GM12875 (cell line): ENCODE data around the gene KLF11.

Source experiments
- H3K4me3 ChIP-seq: one replicate; pipeline ENCODE4 v1.5.1; 2011; ENCODE audit warnings: low read depth, low read length, control low read depth
- TF ChIP-seq, protein P1 (sequence below): IDR thresholded peaks from 2 replicates; pipeline ENCODE4 v1.5.1; 2011; ENCODE audit warnings: low read depth, mild to moderate bottlenecking, control low read depth, inconsistent platforms, low read length, moderate library complexity, borderline replicate concordance; ENCODE audit not compliant: insufficient read depth

KLF11 gene

DNA sequence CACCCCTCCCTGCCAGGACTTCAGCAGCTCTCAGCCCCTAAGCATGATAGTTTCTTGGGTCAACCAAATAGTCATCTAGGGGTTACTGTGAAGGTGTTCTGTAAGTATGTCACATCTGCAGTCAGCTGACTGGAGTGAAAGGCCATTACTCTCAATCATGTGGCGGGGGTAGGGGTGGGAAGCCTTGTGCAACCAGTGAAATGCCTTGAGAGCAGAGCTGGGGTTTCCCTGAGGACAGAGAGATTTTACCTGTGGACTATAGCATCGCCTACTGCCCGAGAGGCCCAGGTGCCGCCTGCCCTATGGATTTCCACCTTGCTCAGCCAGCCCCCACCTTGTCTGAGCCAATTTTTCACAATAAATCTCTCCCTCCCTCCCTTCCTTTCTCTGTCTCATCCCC lies 20.9 kb upstream of the KLF11 start:
- no peak overlapping the region for H3K4me3 ChIP-seq
- TF ChIP-seq, protein P1, sequence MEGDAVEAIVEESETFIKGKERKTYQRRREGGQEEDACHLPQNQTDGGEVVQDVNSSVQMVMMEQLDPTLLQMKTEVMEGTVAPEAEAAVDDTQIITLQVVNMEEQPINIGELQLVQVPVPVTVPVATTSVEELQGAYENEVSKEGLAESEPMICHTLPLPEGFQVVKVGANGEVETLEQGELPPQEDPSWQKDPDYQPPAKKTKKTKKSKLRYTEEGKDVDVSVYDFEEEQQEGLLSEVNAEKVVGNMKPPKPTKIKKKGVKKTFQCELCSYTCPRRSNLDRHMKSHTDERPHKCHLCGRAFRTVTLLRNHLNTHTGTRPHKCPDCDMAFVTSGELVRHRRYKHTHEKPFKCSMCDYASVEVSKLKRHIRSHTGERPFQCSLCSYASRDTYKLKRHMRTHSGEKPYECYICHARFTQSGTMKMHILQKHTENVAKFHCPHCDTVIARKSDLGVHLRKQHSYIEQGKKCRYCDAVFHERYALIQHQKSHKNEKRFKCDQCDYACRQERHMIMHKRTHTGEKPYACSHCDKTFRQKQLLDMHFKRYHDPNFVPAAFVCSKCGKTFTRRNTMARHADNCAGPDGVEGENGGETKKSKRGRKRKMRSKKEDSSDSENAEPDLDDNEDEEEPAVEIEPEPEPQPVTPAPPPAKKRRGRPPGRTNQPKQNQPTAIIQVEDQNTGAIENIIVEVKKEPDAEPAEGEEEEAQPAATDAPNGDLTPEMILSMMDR, result no peak

DNA sequence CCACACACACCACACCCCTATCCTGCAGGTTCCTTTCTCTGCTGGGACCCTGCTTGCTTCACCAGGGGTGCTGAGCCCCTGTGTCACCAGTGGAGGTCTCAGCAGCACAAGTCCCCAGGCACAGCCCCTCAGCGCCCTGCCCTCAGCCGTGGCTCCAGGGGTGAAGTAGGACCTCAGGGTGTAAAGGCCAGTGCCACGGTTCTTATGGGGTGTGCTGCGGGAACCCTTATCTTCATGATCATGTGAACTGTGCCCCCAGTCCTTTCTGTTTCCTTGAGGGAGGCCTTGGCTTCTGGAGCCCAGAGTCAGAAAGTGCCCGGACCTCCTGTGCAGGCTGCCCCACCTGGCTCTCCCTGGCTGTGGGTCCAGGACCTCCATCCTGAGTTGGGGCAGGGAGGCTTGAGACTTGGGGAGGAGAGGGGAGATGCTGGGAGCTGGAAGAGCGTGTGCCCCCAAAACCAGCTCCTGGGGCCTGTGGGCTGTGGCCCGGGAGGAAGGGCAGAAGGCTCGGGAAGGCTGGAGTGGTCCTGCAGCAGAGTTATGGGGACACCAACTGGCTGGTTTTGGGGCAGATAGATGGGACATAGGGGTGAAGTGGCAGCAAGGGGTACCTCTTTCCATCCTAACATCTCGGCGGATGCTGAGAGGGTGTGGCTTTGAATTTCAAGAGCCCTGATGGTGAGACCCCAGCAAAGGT lies 20.2 kb upstream of the KLF11 start:
- TF ChIP-seq, protein P1, result no peak
- H3K4me3 ChIP-seq, result no peak overlapping the region

DNA sequence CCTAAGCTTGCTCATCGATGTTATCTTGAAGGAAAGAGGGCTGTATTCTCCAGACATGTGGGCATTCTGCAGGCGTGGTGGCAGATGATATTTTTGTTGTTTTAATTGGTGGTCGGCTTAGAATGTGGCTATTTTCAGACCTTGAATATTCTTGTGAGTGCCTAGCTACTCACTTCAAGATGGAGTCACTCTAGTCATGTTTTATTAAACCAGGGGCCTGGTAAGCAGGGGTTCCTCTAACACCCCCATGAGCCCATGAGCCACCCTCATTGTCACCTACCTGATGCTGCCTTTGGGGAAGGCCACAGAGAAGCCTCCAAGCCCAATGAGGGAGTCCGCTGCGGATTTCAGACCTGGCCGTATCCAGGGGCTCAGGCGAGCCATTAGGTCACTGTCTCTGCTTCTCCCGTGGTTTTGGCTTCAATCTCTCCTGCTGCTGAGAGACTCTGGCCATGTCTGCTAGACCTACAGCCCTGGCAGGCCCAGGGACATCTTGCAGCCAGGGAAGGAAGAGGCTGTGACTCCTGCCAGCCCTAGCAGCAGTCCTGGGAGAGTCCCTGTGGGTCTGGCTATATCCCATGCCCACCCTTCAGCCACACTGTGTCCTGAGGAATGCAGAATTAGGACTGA lies 16.3 kb upstream of the KLF11 start:
- H3K4me3 ChIP-seq, result no peak overlapping the region
- TF ChIP-seq, protein P1, result no peak

DNA sequence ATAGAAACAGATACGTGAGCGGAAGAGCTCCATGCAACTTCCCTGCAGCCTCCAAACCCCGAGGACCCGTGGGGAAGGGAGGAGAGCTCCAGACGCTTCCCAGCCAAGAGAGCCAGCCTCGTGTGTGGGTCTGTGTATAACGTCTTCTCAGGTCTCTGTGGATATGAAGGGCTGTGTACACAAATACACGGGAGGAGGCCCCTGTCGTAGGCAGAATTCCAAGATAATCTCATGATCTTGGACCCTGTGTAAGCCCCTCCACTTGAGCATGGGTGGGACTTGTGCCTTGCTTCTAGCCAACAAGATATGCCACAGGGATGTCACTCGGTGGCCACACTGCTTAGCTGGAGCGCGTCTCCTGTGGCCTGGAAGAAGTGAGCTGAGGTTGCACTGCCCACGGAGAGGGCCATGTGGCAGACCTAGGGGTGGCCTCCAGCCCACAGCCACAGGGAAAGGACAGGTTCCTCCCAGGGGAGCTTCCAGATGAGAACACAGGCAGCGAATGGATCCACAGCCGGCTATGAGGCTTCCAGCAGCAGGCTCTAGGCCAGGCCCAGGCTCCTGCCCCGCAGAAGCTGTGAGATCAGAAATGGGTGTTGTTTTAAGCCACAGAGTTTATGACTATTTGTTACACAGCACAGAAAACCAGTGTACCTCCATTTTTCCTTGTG lies 15.6 kb upstream of the KLF11 start:
- H3K4me3 ChIP-seq, result no peak overlapping the region
- TF ChIP-seq, protein P1, result no peak

DNA sequence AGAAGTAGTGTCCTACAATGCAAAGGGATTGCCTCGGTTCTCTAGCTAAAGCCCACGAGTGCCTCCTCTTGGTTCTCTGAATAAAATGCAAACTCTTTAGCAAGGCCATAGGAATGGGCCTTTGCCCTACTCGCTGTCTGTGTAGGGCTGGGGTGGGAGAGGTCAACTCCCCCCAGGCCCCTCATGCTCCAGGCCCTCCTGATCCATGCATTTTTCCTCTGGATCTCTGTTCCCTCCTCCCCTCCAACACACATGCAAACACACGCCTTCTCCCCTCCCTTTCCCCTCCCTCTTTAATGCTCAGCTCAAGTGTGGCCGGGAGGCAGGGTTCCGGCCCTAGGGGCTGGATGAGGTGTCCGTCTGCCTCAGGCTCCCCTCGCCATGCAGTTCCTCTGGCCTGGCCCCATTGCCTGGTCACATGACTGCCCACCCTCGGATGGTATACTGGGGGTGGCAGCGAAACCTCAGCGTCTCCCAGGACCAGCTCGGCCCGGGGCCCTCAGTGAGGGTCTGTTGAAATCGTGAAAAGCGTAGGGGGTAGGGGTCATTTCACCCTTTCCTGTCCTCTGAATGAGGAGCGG lies 14.9 kb upstream of the KLF11 start:
- TF ChIP-seq, protein P1, result peak; percentile 22; the same call in 1 of the 2 replicates
- H3K4me3 ChIP-seq, result no peak overlapping the region

DNA sequence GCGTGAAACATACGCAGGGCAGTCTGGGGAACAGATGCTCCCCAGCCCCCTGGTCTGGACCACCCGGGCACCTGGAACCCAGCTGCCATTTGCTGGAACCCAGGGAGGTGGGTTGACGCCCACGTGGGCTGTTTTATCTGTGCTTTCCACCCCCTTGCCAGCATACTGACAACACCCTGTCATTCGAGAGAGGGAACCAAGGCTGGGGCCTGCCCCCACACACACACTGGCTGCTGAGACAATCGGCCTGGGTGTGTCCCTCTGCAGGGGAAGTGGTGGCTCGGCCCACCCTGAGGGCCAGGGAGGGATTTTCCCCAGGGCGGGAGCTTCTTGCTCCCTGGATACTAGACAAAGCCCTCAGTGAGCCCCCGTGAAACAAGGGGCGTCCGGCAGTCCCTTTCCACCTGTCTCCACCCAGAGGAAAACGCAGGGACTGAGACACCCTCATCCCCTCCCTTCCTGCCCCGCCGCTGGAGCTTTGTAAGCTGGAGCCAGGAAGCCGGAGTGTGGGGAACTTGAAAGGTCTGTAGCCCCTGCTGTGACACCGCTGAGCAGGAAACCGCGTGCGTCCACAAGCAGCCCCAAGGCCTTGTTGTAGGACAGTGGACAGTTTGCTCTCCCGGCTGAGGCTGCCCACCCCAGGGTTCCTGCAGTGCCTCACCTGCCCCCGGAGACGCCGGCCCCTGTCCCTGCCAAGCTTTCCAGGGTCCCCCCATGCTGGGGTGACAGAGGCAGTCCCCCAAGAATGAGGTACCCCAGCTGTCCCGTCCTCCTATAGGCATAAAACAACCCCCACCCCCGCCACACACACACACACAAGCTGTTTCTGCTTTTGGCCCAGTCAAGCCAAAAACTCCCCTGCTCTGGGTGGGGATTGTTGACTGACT lies 14.1 kb upstream of the KLF11 start:
- no peak overlapping the region for H3K4me3 ChIP-seq
- TF ChIP-seq, protein P1, result no peak
